CD4-positive, alpha-beta T cell (primary cell): ENCODE measurements around the gene GLIS1. TPM values are rescaled to one million over a fixed set of nuclear protein-coding genes. Genes with fewer than 3 reads are reported as not detected.

Experiments
- ATAC-seq: fragments of 200-7000 bp; cut with Tn5 transposase; one replicate; pipeline ENCODE4 v1.10.0; 2022; ENCODE audit warnings: mild to moderate bottlenecking; ENCODE audit not compliant: poor library complexity
- CTCF ChIA-PET: fragments of 350-600 bp; sonication (Branson Sonifier 250); formaldehyde crosslinking; loops from one replicate; lab custom pipeline; 2021; ENCODE audit warnings: antibody characterized with exemption, inconsistent platforms; lab: Charles Lee
- POLR2A ChIA-PET: fragments of 350-600 bp; sonication (Branson Sonifier 250); formaldehyde crosslinking; loops from one replicate; lab custom pipeline; 2021; ENCODE audit warnings: antibody characterized with exemption, inconsistent platforms; lab: Charles Lee
- DNase-seq, 14 experiments: peaks; one replicate each; pipeline ENCODE4 v3.0.0-alpha.2; 2013 to 2020; ENCODE audit warnings: mixed read lengths in 2 of 14
- H3K27ac ChIP-seq, 2 donors: one replicate each; pipeline versions ENCODE4 v1.5.1 to v1.7.0; 2013; ENCODE audit warnings: low read length in 2 of 2, low read depth in 1 of 2, mild to moderate bottlenecking in 1 of 2
- H3K27me3 ChIP-seq, 2 experiments: 1 replicate in 1 of 2; 2 replicates in 1 of 2; pipeline versions ENCODE4 v1.6.1 to v1.7.0; 2013; ENCODE audit warnings: low read length in 2 of 2, control low read depth in 1 of 2, mild to moderate bottlenecking in 1 of 2, moderate library complexity in 1 of 2; ENCODE audit not compliant: insufficient read depth in 2 of 2, control insufficient read depth in 1 of 2
- H3K36me3 ChIP-seq: one replicate; pipeline ENCODE4 v1.6.1; 2013; ENCODE audit warnings: low read length, control low read depth; ENCODE audit not compliant: insufficient read depth
- H3K4me1 ChIP-seq: one replicate; pipeline ENCODE4 v1.6.1; 2013; ENCODE audit warnings: low read length, control low read depth; ENCODE audit not compliant: insufficient read depth
- H3K4me3 ChIP-seq: one replicate; pipeline ENCODE4 v1.5.1; 2013; ENCODE audit warnings: mild to moderate bottlenecking, low read length, moderate library complexity
- H3K9me3 ChIP-seq, 2 experiments: 1 replicate in 1 of 2; 2 replicates in 1 of 2; pipeline versions ENCODE4 v1.6.1 to v1.7.0; 2013; ENCODE audit warnings: low read length in 2 of 2, mild to moderate bottlenecking in 2 of 2, control low read depth in 1 of 2, moderate library complexity in 1 of 2; ENCODE audit not compliant: control insufficient read depth in 1 of 2, insufficient read depth in 1 of 2
- H3K27ac Mint-ChIP-seq: one replicate; pipeline ENCODE4 v1.8.0; 2020; ENCODE audit warnings: mixed read lengths
- H3K27me3 Mint-ChIP-seq: one replicate; pipeline ENCODE4 v1.8.0; 2021; ENCODE audit warnings: mixed read lengths
- H3K36me3 Mint-ChIP-seq: one replicate; pipeline ENCODE4 v1.8.0; 2021; ENCODE audit warnings: low read depth, mixed read lengths
- H3K4me1 Mint-ChIP-seq: one replicate; pipeline ENCODE4 v1.8.0; 2021; ENCODE audit warnings: low read depth, mixed read lengths
- H3K4me3 Mint-ChIP-seq: one replicate; pipeline ENCODE4 v1.8.0; 2020; ENCODE audit warnings: mild to moderate bottlenecking, mixed read lengths
- H3K9me3 Mint-ChIP-seq: one replicate; pipeline ENCODE4 v1.8.0; 2020; ENCODE audit warnings: mixed read lengths
- intact Hi-C, 2 experiments: fragments of 100-400 bp; cut with DNase I in 1 of 2; cut with micrococcal nuclease in 1 of 2; formaldehyde crosslinking; loops; one replicate each; pipeline versions ENCODE4 v1.15.1 to v1.9.0; 2023 to 2025; cut with DNase I, micrococcal nuclease
- total RNA-seq, 174 experiments: library from RNA in 2 of 174; stranded (reverse) in 2 of 174; gene quantifications; one replicate each; pipeline ENCODE4 v1.2.3 and lab custom pipeline; 2021 to 2026
- TF ChIP-seq, protein P1 (sequence below): fragments of 200-600 bp; IDR thresholded peaks from one replicate; pipeline ENCODE4 v1.8.0; 2022; ENCODE audit warnings: antibody characterized with exemption, mild to moderate bottlenecking

Gene GLIS1
- total RNA-seq, 2 experiments from 2014 or later = not detected

- Mint-ChIP-seq H3K4me3 (no peak overlapping the region), H3K36me3 (no peaks in the 10 kb centered on the region), H3K27ac (no peak overlapping the region), H3K9me3 (no peaks in the 10 kb centered on the region), H3K27me3 (no peaks in the 10 kb centered on the region), H3K4me1 (no peaks in the 10 kb centered on the region)
- TF ChIP-seq, protein P1, sequence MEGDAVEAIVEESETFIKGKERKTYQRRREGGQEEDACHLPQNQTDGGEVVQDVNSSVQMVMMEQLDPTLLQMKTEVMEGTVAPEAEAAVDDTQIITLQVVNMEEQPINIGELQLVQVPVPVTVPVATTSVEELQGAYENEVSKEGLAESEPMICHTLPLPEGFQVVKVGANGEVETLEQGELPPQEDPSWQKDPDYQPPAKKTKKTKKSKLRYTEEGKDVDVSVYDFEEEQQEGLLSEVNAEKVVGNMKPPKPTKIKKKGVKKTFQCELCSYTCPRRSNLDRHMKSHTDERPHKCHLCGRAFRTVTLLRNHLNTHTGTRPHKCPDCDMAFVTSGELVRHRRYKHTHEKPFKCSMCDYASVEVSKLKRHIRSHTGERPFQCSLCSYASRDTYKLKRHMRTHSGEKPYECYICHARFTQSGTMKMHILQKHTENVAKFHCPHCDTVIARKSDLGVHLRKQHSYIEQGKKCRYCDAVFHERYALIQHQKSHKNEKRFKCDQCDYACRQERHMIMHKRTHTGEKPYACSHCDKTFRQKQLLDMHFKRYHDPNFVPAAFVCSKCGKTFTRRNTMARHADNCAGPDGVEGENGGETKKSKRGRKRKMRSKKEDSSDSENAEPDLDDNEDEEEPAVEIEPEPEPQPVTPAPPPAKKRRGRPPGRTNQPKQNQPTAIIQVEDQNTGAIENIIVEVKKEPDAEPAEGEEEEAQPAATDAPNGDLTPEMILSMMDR = no peak
- H3K36me3 ChIP-seq = no peaks in the 10 kb centered on the region
- ChIA-PET CTCF (no interaction called here), POLR2A (no interaction called here)
- H3K27ac ChIP-seq = no peak overlapping the region
- H3K4me3 ChIP-seq = no peak overlapping the region
- no peaks in the 10 kb centered on the region for H3K9me3 ChIP-seq
- intact Hi-C loops = no loop called here
- ATAC-seq (no peak), DNase-seq (no peak)
- H3K4me1 ChIP-seq = no peaks in the 10 kb centered on the region
- H3K27me3 ChIP-seq = peaks cover 0 to 2% of the 10 kb centered on the region in 2 experiments
Measured at GRCh38 chr1:53658489-53659230, 80.3 kb downstream of the GLIS1 start.

GRCh38 chr1:53657891-53658396 lies 81.0 kb downstream of the GLIS1 start:
- DNase-seq = no peak
- CTCF ChIA-PET = no interaction called here
- no peak for ATAC-seq
- no peaks in the 10 kb centered on the region for H3K27me3 Mint-ChIP-seq
- no peak overlapping the region for H3K27ac Mint-ChIP-seq
- H3K4me3 ChIP-seq = no peak overlapping the region
- H3K4me3 Mint-ChIP-seq = no peak overlapping the region
- POLR2A ChIA-PET = no interaction called here
- peaks cover 0 to 2% of the 10 kb centered on the region in 2 experiments for H3K27me3 ChIP-seq
- no peaks in the 10 kb centered on the region for H3K4me1 Mint-ChIP-seq
- TF ChIP-seq, protein P1 = no peak
- H3K9me3 ChIP-seq = no peaks in the 10 kb centered on the region
- no peaks in the 10 kb centered on the region for H3K36me3 Mint-ChIP-seq
- H3K4me1 ChIP-seq = no peaks in the 10 kb centered on the region
- H3K27ac ChIP-seq = no peak overlapping the region
- no peaks in the 10 kb centered on the region for H3K9me3 Mint-ChIP-seq
- no peaks in the 10 kb centered on the region for H3K36me3 ChIP-seq
- intact Hi-C loops = no loop called here

DNA sequence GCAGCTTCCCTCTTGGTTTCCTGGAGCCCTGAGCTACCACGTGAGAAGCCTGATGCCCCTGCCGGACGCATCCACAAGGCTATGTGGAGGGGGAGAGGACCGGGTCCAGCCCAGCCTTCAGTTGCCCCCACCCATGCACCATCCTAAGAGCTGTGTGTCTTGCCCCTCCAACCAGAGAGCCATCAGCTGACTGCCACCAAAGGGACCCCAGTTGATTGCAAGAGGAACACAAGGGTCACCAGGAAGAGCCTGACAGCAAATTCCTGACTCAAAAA lies 81.5 kb downstream of the GLIS1 start:
- Histone ChIP-seq H3K9me3 (no peaks in the 10 kb centered on the region), H3K27ac (no peak overlapping the region), H3K36me3 (no peaks in the 10 kb centered on the region), H3K4me1 (no peaks in the 10 kb centered on the region), H3K27me3 (peaks cover 0 to 2% of the 10 kb centered on the region in 2 experiments), H3K4me3 (no peak overlapping the region)
- ATAC-seq = no peak
- CTCF ChIA-PET = no interaction called here
- H3K9me3 Mint-ChIP-seq = no peaks in the 10 kb centered on the region
- intact Hi-C loops = no loop called here
- no peak overlapping the region for H3K4me3 Mint-ChIP-seq
- TF ChIP-seq, protein P1 = no peak
- POLR2A ChIA-PET = no interaction called here
- no peaks in the 10 kb centered on the region for H3K27me3 Mint-ChIP-seq
- DNase-seq = no peak
- H3K27ac Mint-ChIP-seq = no peak overlapping the region
- no peaks in the 10 kb centered on the region for H3K4me1 Mint-ChIP-seq
- no peaks in the 10 kb centered on the region for H3K36me3 Mint-ChIP-seq
